SK-N-SH treated with all-trans-retinoic acid at 6 μM for 48 hours (cell line): ENCODE measurements around the gene CFAP74.

ENCODE experiments used
- BACH2 ChIP-seq: fragments of 250-450 bp; sonication (Bioruptor Pico); IDR thresholded peaks from 2 replicates; pipeline ENCODE4 v1.9.0; 2021; ENCODE audit warnings: mild to moderate bottlenecking, borderline replicate concordance
- CREB5 ChIP-seq: fragments of 250-450 bp; sonication (Bioruptor Pico); IDR thresholded peaks from 2 replicates; pipeline ENCODE4 v1.5.1; 2020; ENCODE audit warnings: low read depth, mild to moderate bottlenecking, moderate library complexity
- CSDC2 ChIP-seq: fragments of 250-450 bp; sonication (Bioruptor Pico); IDR thresholded peaks from 2 replicates; pipeline ENCODE4 v1.5.0; 2020; ENCODE audit warnings: mild to moderate bottlenecking, moderate library complexity
- ISL1 ChIP-seq: fragments of 250-450 bp; sonication (Bioruptor Pico); IDR thresholded peaks from 2 replicates; pipeline ENCODE4 v2.1.2; 2022; ENCODE audit warnings: mild to moderate bottlenecking, moderate library complexity
- PATZ1 ChIP-seq: fragments of 250-450 bp; sonication (Bioruptor Pico); IDR thresholded peaks from 2 replicates; pipeline ENCODE4 v1.8.0; 2020; ENCODE audit warnings: mild to moderate bottlenecking, moderate library complexity, borderline replicate concordance
- POU6F1 ChIP-seq: fragments of 250-450 bp; sonication (Bioruptor Pico); IDR thresholded peaks from 2 replicates; pipeline ENCODE4 v1.8.0; 2021; ENCODE audit warnings: low read depth, mild to moderate bottlenecking, moderate library complexity, borderline replicate concordance
- PPARA ChIP-seq: fragments of 250-450 bp; sonication (Bioruptor Pico); IDR thresholded peaks from 2 replicates; pipeline ENCODE4 v1.5.0; 2020; ENCODE audit warnings: mild to moderate bottlenecking, borderline replicate concordance
- RARB ChIP-seq: fragments of 250-450 bp; sonication (Bioruptor Pico); IDR thresholded peaks from 2 replicates; pipeline ENCODE4 v1.8.0; 2021; ENCODE audit warnings: mild to moderate bottlenecking, moderate library complexity
- SNAI2 ChIP-seq: fragments of 250-450 bp; sonication (Bioruptor Pico); IDR thresholded peaks from 2 replicates; pipeline ENCODE4 v1.5.0; 2020; ENCODE audit warnings: mild to moderate bottlenecking, moderate library complexity
- ZC3H10 ChIP-seq: fragments of 250-450 bp; sonication (Bioruptor Pico); IDR thresholded peaks from 2 replicates; pipeline ENCODE4 v1.5.1; 2021; ENCODE audit warnings: mild to moderate bottlenecking, moderate library complexity

- no peak for TF ChIP-seq ZC3H10 (CRISPR knock-in tag)
- no peak for TF ChIP-seq CREB5 (CRISPR knock-in tag)
- TF ChIP-seq CSDC2 (CRISPR knock-in tag): no peak
- TF ChIP-seq ISL1: no peak
- no peak for TF ChIP-seq SNAI2 (CRISPR knock-in tag)
- no peak for TF ChIP-seq POU6F1 (CRISPR knock-in tag)
- no peak for TF ChIP-seq PPARA
- TF ChIP-seq BACH2 (CRISPR knock-in tag): no peak
- no peak for TF ChIP-seq RARB
- no peak for TF ChIP-seq PATZ1 (CRISPR knock-in tag)
Measured at GRCh38 chr1:1969505-1969900, 34.1 kb downstream of the CFAP74 start.
